Esophagus muscularis mucosa (tissue), 4 donors: ENCODE data around the gene PRDM15.

Source experiments
- EP300 ChIP-seq: sonication (generic); formaldehyde crosslinking; IDR thresholded peaks from one replicate; pipeline ENCODE4 v1.6.1; 2017; ENCODE audit warnings: antibody characterized with exemption
- POLR2A ChIP-seq: fragments of 450-650 bp; IDR thresholded peaks from one replicate; pipeline ENCODE4 v1.6.1; 2017; ENCODE audit warnings: antibody characterized with exemption, moderate library complexity, mild to moderate bottlenecking, low read depth
- POLR2AphosphoS5 ChIP-seq, 2 donors: sonication (generic); formaldehyde crosslinking; IDR thresholded peaks; one replicate each; pipeline ENCODE4 v1.6.1; 2017; ENCODE audit warnings: antibody characterized with exemption in 2 of 2
- TF ChIP-seq, protein P1 (sequence below), 3 experiments: fragments of 200-600 bp in 2 of 3; fragments of 450-650 bp in 1 of 3; sonication (generic) in 2 of 3; IDR thresholded peaks; one replicate each; pipeline ENCODE4 v1.5.1; 2017 to 2019; ENCODE audit warnings: antibody characterized with exemption in 3 of 3, mild to moderate bottlenecking in 2 of 3, moderate library complexity in 1 of 3

GRCh38 chr21:41786509-41786987 lies 92.6 kb downstream of the PRDM15 start:
- TF ChIP-seq, protein P1, sequence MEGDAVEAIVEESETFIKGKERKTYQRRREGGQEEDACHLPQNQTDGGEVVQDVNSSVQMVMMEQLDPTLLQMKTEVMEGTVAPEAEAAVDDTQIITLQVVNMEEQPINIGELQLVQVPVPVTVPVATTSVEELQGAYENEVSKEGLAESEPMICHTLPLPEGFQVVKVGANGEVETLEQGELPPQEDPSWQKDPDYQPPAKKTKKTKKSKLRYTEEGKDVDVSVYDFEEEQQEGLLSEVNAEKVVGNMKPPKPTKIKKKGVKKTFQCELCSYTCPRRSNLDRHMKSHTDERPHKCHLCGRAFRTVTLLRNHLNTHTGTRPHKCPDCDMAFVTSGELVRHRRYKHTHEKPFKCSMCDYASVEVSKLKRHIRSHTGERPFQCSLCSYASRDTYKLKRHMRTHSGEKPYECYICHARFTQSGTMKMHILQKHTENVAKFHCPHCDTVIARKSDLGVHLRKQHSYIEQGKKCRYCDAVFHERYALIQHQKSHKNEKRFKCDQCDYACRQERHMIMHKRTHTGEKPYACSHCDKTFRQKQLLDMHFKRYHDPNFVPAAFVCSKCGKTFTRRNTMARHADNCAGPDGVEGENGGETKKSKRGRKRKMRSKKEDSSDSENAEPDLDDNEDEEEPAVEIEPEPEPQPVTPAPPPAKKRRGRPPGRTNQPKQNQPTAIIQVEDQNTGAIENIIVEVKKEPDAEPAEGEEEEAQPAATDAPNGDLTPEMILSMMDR (IDR thresholded peaks at IDR 0.05): no peak
- TF ChIP-seq POLR2AphosphoS5 (IDR thresholded peaks at IDR 0.05) (no peak), POLR2A (no peak), EP300 (no peak)
